HG03196 (cell line): ENCODE measurements around the gene ARHGAP4.

Experiments
- ATAC-seq: cut with Tn5 transposase; IDR thresholded peaks from one replicate; pipeline ENCODE4 v1.9.1; 2021; ENCODE audit not compliant: unreplicated experiment

ARHGAP4 gene

DNA sequence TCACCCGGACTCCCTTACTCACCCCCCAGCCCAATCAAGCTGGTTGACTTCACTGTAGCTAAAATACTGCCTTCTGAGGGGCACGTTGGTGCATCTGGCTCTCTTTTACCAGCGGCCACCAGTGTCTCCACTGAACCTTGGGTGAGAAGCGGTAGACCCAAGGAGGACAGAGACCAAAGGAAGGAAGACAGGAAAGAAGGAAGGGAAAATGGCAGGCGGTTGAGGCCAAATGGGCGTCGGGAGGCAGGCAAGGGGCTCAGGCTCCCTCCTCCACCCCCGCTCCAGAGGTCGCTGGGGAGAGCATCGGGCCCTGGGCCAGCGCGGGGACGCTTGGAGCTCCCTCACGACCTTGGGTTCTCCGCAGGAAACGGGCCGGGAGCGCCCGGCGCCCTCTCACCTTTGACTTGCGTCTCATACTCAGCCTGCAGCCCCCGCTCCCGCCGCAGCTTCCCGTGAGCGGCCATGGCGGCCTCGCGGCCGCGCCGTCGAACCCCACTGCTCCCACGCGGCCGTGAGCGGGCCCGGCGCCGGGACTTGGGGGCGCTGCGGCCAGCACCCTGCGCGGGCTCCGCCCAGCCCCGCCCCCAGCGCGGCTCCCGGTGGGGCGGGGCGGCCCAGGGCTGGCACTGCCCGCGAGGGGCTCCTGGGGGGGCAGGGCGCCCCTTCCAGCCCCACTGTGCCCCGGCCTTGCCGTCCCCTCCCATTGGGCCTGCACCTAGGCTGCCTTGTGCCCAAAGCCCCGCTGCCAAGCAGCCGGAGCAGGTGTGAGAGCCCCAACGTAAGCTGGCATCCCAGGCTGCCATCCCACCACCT, at the start of gene ARHGAP4:
TSS of gene ARHGAP4 (minus strand) at position 526 of the 813 bp plus-strand sequence. CDS start at position 464, 62 bp downstream.
- no peak for ATAC-seq

DNA sequence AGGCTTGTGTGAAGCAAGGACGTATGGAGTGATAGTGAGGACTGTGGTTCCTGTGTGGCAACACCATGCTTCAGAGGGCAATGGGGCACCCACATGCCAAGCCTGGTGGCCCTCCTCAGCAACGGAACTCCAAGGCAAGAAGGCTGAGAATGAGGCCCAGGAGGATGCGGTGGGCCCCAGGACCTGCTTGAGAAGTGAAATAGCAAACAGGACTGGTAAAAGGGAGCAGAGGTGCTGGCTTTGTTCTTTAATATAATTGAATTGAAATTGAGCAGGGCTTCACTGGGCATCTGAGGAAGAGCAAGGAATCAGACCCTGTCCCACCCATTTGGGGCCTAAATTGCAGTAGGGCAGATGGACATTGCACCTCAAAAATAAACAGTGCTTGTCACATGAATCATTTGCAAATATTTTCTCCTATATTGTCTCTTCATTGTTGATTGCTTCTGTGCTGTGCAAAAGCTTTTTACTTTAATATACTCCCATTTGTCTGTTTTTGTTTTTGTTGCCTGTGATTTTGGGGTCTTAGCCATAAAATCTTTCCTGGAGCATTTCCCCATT, 48.7 kb upstream of the ARHGAP4 start:
- ATAC-seq = no peak

DNA sequence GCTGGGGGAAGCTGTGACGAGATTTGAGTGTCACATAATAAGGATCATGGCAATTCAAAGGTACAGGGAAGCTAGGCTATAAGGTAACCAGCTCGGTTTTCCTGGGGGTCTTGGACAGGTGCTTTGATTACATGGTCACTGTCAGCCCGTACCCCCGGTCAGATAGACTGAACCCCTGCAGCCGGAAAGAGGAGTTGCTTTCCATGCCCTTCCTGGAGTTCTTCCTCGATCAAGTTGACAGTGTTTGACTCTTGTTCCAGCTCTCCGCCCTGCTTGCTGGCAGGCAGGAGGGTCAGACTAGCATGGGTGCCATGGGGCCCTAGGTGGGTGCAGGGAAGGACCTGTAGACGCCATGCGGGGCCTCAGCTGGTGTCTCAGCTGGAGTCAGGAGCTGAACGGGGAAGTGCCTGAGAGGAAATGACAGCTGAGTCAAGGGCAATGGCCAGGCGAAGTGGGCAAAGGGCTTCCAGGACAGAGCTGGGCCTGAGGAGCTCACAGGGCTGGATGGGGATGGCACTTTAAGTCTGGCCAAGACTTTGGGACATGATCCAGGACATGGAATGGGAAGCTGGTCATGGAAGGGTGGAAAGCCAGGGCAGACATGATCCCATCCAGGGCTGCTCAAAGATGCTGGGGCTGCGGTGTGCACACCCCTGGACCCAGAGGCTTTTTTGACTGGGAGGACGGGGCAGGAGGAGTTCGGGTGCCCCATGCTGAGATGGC, 48.1 kb upstream of the ARHGAP4 start:
- no peak for ATAC-seq

DNA sequence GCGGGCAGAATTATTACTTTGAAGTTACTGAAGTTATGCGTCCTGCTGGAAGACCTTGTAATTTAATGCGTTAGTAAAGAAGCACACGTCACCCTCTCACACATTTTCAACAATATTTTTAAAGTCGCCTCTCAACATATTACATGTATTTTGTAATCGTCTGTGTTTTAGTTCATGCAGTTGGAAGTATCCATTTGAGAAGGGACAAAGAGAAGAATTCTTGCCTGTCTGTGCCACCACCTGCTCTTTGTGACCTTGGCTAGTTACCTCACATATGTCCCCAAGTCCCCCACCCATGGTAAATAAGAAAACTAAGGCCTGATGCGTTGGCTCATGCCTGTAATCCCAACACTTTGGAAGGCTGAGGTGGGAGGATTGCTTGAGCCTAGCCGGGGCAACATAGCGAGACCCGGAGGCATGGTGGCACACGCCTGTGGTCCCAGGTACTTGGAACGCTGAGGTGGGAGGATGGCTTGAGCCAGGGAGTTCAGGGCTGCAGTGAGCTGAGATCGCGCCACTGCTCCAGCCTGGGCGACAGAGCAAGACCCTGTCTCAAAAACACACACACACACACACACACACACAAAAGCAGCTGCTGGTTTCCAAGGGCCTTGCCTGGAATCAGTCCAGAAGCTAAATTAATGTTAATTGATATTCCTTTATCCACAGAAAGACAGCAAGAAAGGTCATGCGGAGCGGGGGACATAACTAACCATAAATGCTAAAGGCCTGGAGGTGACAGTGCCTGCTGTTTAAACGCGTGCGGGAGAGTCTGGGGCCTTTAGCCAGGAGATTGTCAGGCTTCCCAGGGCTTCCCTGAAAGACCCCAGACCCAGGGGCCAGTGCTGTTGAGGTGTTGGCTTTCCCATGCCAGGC, 47.3 kb upstream of the ARHGAP4 start:
- no peak for ATAC-seq

GRCh38 chrX:153972368-153973126, 46.5 kb upstream of the ARHGAP4 start, which contains the start of gene TMEM187:
Gene TMEM187, plus strand, starts transcription at chrX:153972754. Its CDS starts 9,309 bp downstream, at chrX:153982063.
- peak; percentile 38 for ATAC-seq

DNA sequence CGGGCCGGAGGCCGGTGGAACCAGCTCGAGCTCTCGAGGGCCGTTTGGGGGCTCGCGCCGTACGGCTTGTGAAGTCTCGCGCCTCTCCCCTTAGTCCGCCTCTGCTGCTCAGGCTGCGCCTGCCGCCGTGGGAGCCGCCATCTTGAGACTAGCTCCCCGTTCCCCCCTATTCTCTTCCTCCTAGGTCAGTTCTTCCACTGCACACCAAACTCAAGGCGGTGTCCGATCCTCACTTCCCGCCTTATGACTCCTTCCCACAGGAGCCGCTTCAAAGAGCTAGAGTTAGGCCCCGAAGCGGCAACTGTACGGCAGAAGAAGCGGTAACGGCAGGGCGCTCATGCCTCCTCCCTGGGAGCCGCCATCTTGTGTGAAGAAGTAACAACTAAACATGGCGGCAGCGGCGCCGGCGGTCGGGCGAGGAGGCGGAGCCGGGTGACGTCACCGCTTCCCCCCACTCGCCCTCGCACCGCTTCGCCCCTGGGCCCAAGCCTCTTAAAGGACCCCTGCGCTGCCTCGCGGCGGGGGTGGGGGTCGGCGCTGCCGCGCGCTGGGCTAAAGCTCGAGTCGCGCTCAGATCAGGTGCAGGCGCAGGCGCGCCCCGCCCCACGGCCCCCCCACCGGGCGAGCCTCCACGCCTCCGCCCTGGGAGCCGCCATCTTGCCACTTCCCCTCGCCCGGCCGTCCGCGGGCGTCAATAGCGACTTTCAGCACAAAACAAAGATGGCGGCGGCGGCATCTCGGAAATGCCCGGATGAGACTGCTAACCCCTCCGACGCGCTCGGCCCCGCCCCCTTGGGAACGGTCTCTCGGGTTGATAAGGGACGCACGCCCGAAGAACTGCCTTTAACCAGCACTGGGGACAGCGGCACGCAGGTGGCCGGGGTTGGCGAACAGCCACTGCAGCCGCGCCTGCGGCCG, 45.6 kb upstream of the ARHGAP4 start, which contains the start of gene HCFC1:
TSS of gene HCFC1 (minus strand) at position 369 of the 918 bp plus-strand sequence. CDS start 978 bp downstream, outside the sequence.
- peak; percentile 40 for ATAC-seq

DNA sequence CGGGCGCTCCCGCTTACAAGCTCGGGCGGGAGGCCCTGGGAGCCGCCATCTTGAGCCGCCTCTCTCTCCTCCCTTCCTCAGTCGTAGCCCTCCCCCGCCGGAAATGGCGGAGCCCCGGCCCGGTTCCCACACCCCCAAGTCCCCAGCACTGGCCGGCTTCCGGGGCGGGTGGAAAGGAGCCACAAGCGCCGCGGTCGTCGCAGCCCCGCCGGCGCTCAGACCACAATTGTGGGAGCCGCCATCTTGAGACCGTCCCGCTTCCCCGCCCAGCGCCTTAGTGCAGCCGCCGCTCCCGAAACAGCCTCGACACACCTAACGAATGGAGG, 45.0 kb upstream of the ARHGAP4 start:
- ATAC-seq = peak; percentile 37

- ATAC-seq = no peak
Measured at GRCh38 chrX:153970357-153971123, 44.5 kb upstream of the ARHGAP4 start.

DNA sequence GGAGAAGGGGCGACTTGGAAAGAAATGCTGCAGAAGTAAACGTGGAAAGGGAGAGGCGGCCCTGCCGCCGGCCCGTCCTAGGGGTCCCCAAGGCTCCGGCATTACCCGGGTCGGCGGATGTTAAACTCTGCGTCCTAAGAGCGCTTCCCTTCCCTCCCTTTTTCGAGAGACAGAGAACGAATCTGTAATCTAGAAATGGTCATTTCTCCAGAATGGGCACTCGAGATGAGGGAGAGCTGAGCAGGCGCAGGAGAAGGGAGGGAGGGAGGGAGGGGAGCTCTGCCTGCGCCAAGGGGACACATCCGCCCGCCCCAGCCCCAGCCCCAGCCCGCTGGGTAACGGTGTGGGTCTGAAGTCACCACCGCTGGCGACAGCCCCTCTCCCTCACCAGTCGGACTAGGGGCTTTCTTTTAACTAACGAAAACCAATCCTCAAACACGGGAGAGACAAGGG, 43.9 kb upstream of the ARHGAP4 start:
- ATAC-seq = no peak

- ATAC-seq = no peak
Measured at GRCh38 chrX:153969125-153969903, 43.2 kb upstream of the ARHGAP4 start.

GRCh38 chrX:153968754-153969124, 42.7 kb upstream of the ARHGAP4 start:
- no peak for ATAC-seq

GRCh38 chrX:153968255-153968654, 42.2 kb upstream of the ARHGAP4 start:
- ATAC-seq = no peak

- ATAC-seq = no peak
Measured at GRCh38 chrX:153967536-153968224, 41.6 kb upstream of the ARHGAP4 start.

GRCh38 chrX:153966841-153967535, 40.9 kb upstream of the ARHGAP4 start:
- ATAC-seq = no peak

DNA sequence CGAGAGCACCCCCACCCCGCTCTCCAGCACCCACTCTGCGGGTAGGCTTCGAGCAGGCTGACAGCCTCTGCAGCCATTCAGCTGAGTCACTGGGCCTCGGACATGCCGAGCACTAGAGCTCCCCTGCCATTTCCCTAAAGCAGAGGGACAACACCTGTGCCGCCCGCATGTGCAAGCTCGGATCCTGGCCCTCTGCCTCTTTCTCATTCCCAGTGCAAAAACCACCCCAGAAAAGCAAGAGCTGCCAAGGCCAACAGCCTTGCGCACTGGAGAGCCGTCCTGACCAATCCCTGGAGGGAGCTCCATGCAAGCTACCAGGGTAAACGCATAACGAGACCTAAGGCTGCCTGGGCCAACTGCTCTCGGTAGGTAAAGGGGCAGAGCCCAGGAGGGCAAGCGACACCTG, 40.2 kb upstream of the ARHGAP4 start:
- no peak for ATAC-seq

- ATAC-seq = no peak
Measured at GRCh38 chrX:153965406-153965805, 39.3 kb upstream of the ARHGAP4 start.
